ENCODE data around the gene ASNSD1. TPM values are rescaled to one million over a fixed set of nuclear protein-coding genes. Genes with fewer than 3 reads are reported as not detected.
"Not testable (repeated sequence)": the region's sequence is repeated elsewhere in the genome, so short reads cannot be mapped to it uniquely, and the experiment has no call there.

The ASNSD1 gene
- total and polyA plus RNA-seq, 2 donors: 44.0 to 47.0 TPM

DNA sequence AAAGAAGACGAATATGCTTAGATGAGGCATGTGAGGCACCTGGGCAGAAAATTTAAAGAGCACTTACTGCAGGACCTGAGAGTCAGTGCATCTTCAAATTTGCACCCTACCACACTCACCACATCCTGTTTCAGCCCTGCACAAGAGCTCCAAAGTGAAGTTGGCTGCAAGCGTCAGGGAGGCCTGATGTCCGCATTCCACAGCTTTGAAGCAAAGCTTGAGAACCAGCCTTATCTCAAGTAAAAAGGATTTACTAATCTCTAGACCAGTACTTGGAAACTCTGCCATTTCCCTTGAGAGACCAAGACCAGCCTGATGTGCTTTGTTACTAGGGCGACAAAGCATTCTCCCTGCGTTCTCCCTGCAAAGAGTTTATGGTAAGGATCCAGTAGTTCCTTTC lies 3.4 kb upstream of the ASNSD1 start:
- H3K9me3 ChIP-seq (ENCODE audit: control insufficient read depth in 2 of 2, insufficient read depth in 1 of 2, low read length in 1 of 2): no peaks in the 10 kb centered on the region
- peak overlapping the region in 1 of 2 donors; percentile 11 for H3K4me3 ChIP-seq (ENCODE audit: low read length in 2 of 2)
- H3K27ac ChIP-seq (ENCODE audit: low read depth in 1 of 2, low read length in 1 of 2): peak overlapping the region; percentile 73 to 80
- H3K27me3 ChIP-seq (ENCODE audit: control insufficient read depth in 2 of 2, insufficient read depth in 1 of 2, low read length in 1 of 2): no peaks in the 10 kb centered on the region
- 32% methylated on average over 5 of the region's 5 CpGs for WGBS
- H3K36me3 ChIP-seq (ENCODE audit: control insufficient read depth in 2 of 2, insufficient read depth in 2 of 2, low read length in 1 of 2): no peaks in the 10 kb centered on the region
- peaks cover 17 to 28% of the 10 kb centered on the region in 2 donors for H3K4me1 ChIP-seq (ENCODE audit: control insufficient read depth in 2 of 2, insufficient read depth in 2 of 2, low read length in 2 of 2)
- DNase-seq (ENCODE audit: low read depth in 6 of 9, low spot score in 9 of 9): peak in 6 of 9 donors; percentile 45 to 83 (median 57)

- H3K36me3 ChIP-seq (ENCODE audit: control insufficient read depth in 2 of 2, insufficient read depth in 2 of 2, low read length in 1 of 2): no peaks in the 10 kb centered on the region
- DNase-seq (ENCODE audit: low read depth in 6 of 9, low spot score in 9 of 9): peak in 2 of 9 donors; percentile 22 to 53
- 74% methylated on average over 7 of the region's 7 CpGs for whole genome bisulfite sequencing
- peak overlapping the region; percentile 61 to 73 for H3K27ac ChIP-seq (ENCODE audit: low read depth in 1 of 2, low read length in 1 of 2)
- H3K27me3 ChIP-seq (ENCODE audit: control insufficient read depth in 2 of 2, insufficient read depth in 1 of 2, low read length in 1 of 2): no peaks in the 10 kb centered on the region
- H3K9me3 ChIP-seq (ENCODE audit: control insufficient read depth in 2 of 2, insufficient read depth in 1 of 2, low read length in 1 of 2): no peaks in the 10 kb centered on the region
- H3K4me3 ChIP-seq (ENCODE audit: low read length in 2 of 2): no peak overlapping the region
- peaks cover 17 to 28% of the 10 kb centered on the region in 2 donors for H3K4me1 ChIP-seq (ENCODE audit: control insufficient read depth in 2 of 2, insufficient read depth in 2 of 2, low read length in 2 of 2)
These were observed 2.7 kb upstream of the ASNSD1 start for GRCh38 chr2:189658306-189659212.

DNA sequence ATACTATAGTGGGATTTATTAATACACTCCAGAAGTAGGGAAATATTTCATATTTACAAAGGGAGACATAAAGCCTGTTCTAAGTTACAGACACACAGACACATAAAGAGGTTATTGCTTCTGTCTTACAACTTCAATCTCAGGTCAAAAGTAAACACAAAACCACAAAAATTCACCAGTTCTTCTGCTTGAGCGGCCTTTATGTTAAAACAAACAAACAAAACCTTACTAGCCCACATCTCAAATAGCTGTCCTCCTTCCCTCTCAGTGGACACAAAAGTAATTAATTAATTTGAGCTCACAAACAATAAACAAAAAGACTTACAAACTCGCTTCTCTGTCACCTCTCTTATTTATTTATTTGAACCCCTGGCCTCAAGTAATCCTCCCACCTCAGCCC lies 1.5 kb upstream of the ASNSD1 start:
- WGBS: 93% methylated on average over 2 of the region's 2 CpGs
- H3K4me1 ChIP-seq (ENCODE audit: control insufficient read depth in 2 of 2, insufficient read depth in 2 of 2, low read length in 2 of 2): peaks cover 17 to 28% of the 10 kb centered on the region in 2 donors

DNA sequence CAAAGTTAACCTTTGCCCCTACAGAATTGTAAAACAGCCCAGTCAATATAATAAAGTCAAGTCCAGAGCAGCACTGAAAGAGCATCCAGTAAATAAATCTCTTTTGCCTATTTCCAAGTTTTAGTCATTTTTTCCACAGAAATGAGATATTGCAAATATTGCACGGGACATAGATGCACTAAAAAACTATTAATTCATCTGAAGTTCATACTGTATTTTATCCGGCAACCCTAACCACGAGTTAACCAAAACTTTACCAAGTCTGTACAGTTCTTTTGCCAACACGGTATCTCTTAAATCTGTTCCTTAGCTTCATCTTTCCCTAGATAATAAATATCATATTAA lies 484 bp upstream of the ASNSD1 start:
- DNase-seq (ENCODE audit: low read depth in 6 of 9, low spot score in 9 of 9): no peak
- no peak overlapping the region for H3K4me3 ChIP-seq (ENCODE audit: low read length in 2 of 2)
- peaks cover 17 to 28% of the 10 kb centered on the region in 2 donors for H3K4me1 ChIP-seq (ENCODE audit: control insufficient read depth in 2 of 2, insufficient read depth in 2 of 2, low read length in 2 of 2)
- H3K36me3 ChIP-seq (ENCODE audit: control insufficient read depth in 2 of 2, insufficient read depth in 2 of 2, low read length in 1 of 2): peaks cover 0 to 3% of the 10 kb centered on the region in 2 donors
- H3K9me3 ChIP-seq (ENCODE audit: control insufficient read depth in 2 of 2, insufficient read depth in 1 of 2, low read length in 1 of 2): no peaks in the 10 kb centered on the region
- 22% methylated on average over 4 of the region's 4 CpGs for WGBS
- H3K27me3 ChIP-seq (ENCODE audit: control insufficient read depth in 2 of 2, insufficient read depth in 1 of 2, low read length in 1 of 2): no peaks in the 10 kb centered on the region
- no peak overlapping the region for H3K27ac ChIP-seq (ENCODE audit: low read depth in 1 of 2, low read length in 1 of 2)

More for the DNA sequence above, 1.5 kb upstream of the ASNSD1 start:
- Histone ChIP-seq H3K36me3 (ENCODE audit: control insufficient read depth in 2 of 2, insufficient read depth in 2 of 2, low read length in 1 of 2) (no peaks in the 10 kb centered on the region), H3K9me3 (ENCODE audit: control insufficient read depth in 2 of 2, insufficient read depth in 1 of 2, low read length in 1 of 2) (no peaks in the 10 kb centered on the region), H3K27me3 (ENCODE audit: control insufficient read depth in 2 of 2, insufficient read depth in 1 of 2, low read length in 1 of 2) (no peaks in the 10 kb centered on the region), H3K27ac (ENCODE audit: low read depth in 1 of 2, low read length in 1 of 2) (no peak overlapping the region), H3K4me3 (ENCODE audit: low read length in 2 of 2) (no peak overlapping the region)
- DNase-seq (ENCODE audit: low read depth in 6 of 9, low spot score in 9 of 9): no peak

GRCh38 chr2:189661957-189662321 lies 680 bp downstream of the ASNSD1 start:
- H3K36me3 ChIP-seq (ENCODE audit: control insufficient read depth in 2 of 2, insufficient read depth in 2 of 2, low read length in 1 of 2): peaks cover 0 to 13% of the 10 kb centered on the region in 2 donors
- no peaks in the 10 kb centered on the region for H3K9me3 ChIP-seq (ENCODE audit: control insufficient read depth in 2 of 2, insufficient read depth in 1 of 2, low read length in 1 of 2)
- DNase-seq (ENCODE audit: low read depth in 6 of 9, low spot score in 9 of 9): peak in 4 of 9 donors; percentile 14 to 38 (median 22)
- 13% methylated on average over 9 of the region's 9 CpGs for WGBS
- H3K27me3 ChIP-seq (ENCODE audit: control insufficient read depth in 2 of 2, insufficient read depth in 1 of 2, low read length in 1 of 2): no peaks in the 10 kb centered on the region
- H3K4me3 ChIP-seq (ENCODE audit: low read length in 2 of 2): peak overlapping the region; percentile 66 to 72
- no peak overlapping the region for H3K27ac ChIP-seq (ENCODE audit: low read depth in 1 of 2, low read length in 1 of 2)
- H3K4me1 ChIP-seq (ENCODE audit: control insufficient read depth in 2 of 2, insufficient read depth in 2 of 2, low read length in 2 of 2): peaks cover 17 to 28% of the 10 kb centered on the region in 2 donors

- H3K9me3 ChIP-seq (ENCODE audit: control insufficient read depth in 2 of 2, insufficient read depth in 1 of 2, low read length in 1 of 2): no peaks in the 10 kb centered on the region
- 89% methylated on average over 5 of the region's 5 CpGs for WGBS
- no peaks in the 10 kb centered on the region for H3K27me3 ChIP-seq (ENCODE audit: control insufficient read depth in 2 of 2, insufficient read depth in 1 of 2, low read length in 1 of 2)
- peak overlapping the region in 1 of 2 donors; percentile 1 for H3K4me3 ChIP-seq (ENCODE audit: low read length in 2 of 2)
- peaks cover 6 to 21% of the 10 kb centered on the region in 2 donors for H3K36me3 ChIP-seq (ENCODE audit: control insufficient read depth in 2 of 2, insufficient read depth in 2 of 2, low read length in 1 of 2)
- no peak overlapping the region for H3K27ac ChIP-seq (ENCODE audit: low read depth in 1 of 2, low read length in 1 of 2)
- DNase-seq (ENCODE audit: low read depth in 6 of 9, low spot score in 9 of 9): peak in 1 of 9 donors; percentile 8
- H3K4me1 ChIP-seq (ENCODE audit: control insufficient read depth in 2 of 2, insufficient read depth in 2 of 2, low read length in 2 of 2): peaks cover 12 to 26% of the 10 kb centered on the region in 2 donors
These were observed 1.5 kb downstream of the ASNSD1 start for GRCh38 chr2:189662669-189663226.

DNA sequence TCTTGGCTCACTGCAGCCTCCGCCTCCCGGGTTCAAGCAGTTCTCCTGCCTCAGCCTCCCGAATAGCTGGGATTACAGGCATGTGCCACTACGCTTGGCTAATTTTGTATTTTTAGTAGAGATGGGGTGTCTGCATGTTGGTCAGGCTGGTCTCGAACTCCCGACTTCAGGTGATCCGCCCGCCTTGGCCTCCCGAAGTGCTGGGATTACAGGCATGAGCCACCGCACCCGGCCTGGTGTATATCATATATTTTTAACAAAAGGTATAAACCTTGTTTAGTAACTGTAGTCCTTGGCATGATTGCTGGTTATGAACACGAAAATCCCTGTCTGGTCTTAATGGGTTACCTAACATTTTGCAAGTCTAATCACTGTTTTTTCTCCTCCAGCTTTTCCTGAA lies 2.1 kb downstream of the ASNSD1 start:
- not testable (repeated sequence) for H3K4me3 ChIP-seq (ENCODE audit: low read length in 2 of 2); H3K27ac ChIP-seq (ENCODE audit: low read depth in 1 of 2, low read length in 1 of 2); H3K27me3 ChIP-seq (ENCODE audit: control insufficient read depth in 2 of 2, insufficient read depth in 1 of 2, low read length in 1 of 2); DNase-seq (ENCODE audit: low read depth in 6 of 9, low spot score in 9 of 9); H3K9me3 ChIP-seq (ENCODE audit: control insufficient read depth in 2 of 2, insufficient read depth in 1 of 2, low read length in 1 of 2)
- 96% methylated on average over 12 of the region's 12 CpGs for WGBS
- peaks cover 6 to 21% of the 10 kb centered on the region in 2 donors for H3K4me1 ChIP-seq (ENCODE audit: control insufficient read depth in 2 of 2, insufficient read depth in 2 of 2, low read length in 2 of 2)
- H3K36me3 ChIP-seq (ENCODE audit: control insufficient read depth in 2 of 2, insufficient read depth in 2 of 2, low read length in 1 of 2): peaks cover 6 to 27% of the 10 kb centered on the region in 2 donors

DNA sequence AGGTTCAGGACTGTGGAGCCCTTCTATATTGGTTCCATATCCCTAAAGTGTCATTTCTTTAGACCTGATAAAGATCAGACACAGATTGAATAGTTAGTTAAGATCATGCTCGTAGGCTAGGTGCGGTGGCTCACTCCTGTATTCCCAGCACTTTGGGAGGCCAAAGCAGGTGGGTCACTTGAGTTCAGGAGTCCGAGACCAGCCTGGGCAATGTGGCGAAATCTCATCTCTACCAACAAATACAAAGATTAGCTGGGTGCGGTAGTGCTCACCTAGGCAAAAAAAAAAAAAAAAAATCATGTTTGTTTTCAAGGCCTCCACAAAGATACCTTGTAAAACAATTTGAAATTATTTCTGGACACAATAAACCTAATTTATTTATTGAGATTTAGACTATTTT lies 8.7 kb downstream of the ASNSD1 start:
- Histone ChIP-seq H3K9me3 (ENCODE audit: control insufficient read depth in 2 of 2, insufficient read depth in 1 of 2, low read length in 1 of 2) (no peaks in the 10 kb centered on the region), H3K36me3 (ENCODE audit: control insufficient read depth in 2 of 2, insufficient read depth in 2 of 2, low read length in 1 of 2) (peaks cover 11 to 58% of the 10 kb centered on the region in 2 donors), H3K27me3 (ENCODE audit: control insufficient read depth in 2 of 2, insufficient read depth in 1 of 2, low read length in 1 of 2) (no peaks in the 10 kb centered on the region), H3K4me1 (ENCODE audit: control insufficient read depth in 2 of 2, insufficient read depth in 2 of 2, low read length in 2 of 2) (peaks cover 4 to 10% of the 10 kb centered on the region in 2 donors), H3K27ac (ENCODE audit: low read depth in 1 of 2, low read length in 1 of 2) (no peak overlapping the region), H3K4me3 (ENCODE audit: low read length in 2 of 2) (no peak overlapping the region)
- DNase-seq (ENCODE audit: low read depth in 6 of 9, low spot score in 9 of 9): no peak
- 97% methylated on average over 5 of the region's 5 CpGs for WGBS

DNA sequence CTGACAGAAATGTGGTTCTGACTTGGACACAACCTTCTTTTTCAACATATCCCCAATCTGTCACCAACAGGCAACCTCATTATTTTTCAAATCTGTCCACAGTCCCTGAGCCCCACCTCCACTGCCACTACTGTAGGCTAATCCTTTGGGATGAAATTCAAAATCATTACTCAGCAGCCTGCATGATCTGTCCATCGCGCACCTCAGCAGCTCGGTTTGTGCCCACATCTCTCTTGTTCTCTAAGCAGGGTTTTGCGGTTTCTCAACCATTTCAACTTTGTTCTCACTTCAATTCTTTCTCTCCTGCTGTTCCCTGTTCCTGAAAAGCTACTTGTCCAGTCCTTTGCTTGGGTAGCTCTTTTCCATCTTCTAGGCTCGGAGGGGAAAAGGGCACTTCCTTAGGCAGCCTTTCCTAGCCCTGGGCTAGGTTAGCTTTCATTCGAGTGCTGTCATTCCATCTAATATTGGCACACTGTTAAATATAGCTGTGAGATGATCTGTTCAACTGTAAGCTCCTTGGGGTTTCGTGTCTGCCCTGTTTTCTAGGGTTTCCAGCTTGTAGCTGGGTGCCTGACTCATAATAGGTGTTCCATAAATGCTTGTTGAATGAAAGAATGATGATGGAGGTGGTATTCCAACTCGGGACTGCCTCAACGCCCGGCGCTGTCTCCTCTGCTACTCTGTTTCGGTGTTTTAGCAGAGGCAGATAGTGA lies 12.6 kb downstream of the ASNSD1 start:
- DNase-seq (ENCODE audit: low read depth in 6 of 9, low spot score in 9 of 9): no peak
- H3K36me3 ChIP-seq (ENCODE audit: control insufficient read depth in 2 of 2, insufficient read depth in 2 of 2, low read length in 1 of 2): peaks cover 5 to 26% of the 10 kb centered on the region in 2 donors
- no peaks in the 10 kb centered on the region for H3K9me3 ChIP-seq (ENCODE audit: control insufficient read depth in 2 of 2, insufficient read depth in 1 of 2, low read length in 1 of 2)
- peak overlapping the region; percentile 67 to 77 for H3K4me3 ChIP-seq (ENCODE audit: low read length in 2 of 2)
- H3K27ac ChIP-seq (ENCODE audit: low read depth in 1 of 2, low read length in 1 of 2): peak overlapping the region in 1 of 2 donors; percentile 87
- H3K4me1 ChIP-seq (ENCODE audit: control insufficient read depth in 2 of 2, insufficient read depth in 2 of 2, low read length in 2 of 2): peaks cover 4 to 10% of the 10 kb centered on the region in 2 donors
- H3K27me3 ChIP-seq (ENCODE audit: control insufficient read depth in 2 of 2, insufficient read depth in 1 of 2, low read length in 1 of 2): no peaks in the 10 kb centered on the region
- WGBS: 45% methylated on average over 12 of the region's 12 CpGs

Data from thymus (tissue), 11 donors.